ENCODE data around the gene SLC8A2. TPM values are rescaled to one million over a fixed set of nuclear protein-coding genes. Genes with fewer than 3 reads are reported as not detected.

SLC8A2 gene
- total RNA-seq, 1 donor from 2014 or later, result 0.26 TPM

GRCh38 chr19:47507924-47508553 lies 36.3 kb upstream of the SLC8A2 start:
- no peak for TF ChIP-seq CTCF (IDR thresholded peaks at IDR 0.05; ENCODE audit: insufficient read depth, low read length, severe bottlenecking)
- peaks cover 8% of the 10 kb centered on the region for H3K36me3 ChIP-seq (ENCODE audit: control insufficient read depth, insufficient read depth, low read length)
- FAIRE-seq (no peak), DNase-seq (ENCODE audit: low read depth) (no peak)
- no peaks in the 10 kb centered on the region for H3K27me3 ChIP-seq (ENCODE audit: control insufficient read depth, insufficient read depth, low read length)
- H3K4me3 ChIP-seq (ENCODE audit: low read depth, low read length), result no peak overlapping the region

GRCh38 chr19:47507012-47507411 lies 35.3 kb upstream of the SLC8A2 start:
- Histone ChIP-seq H3K4me3 (ENCODE audit: low read depth, low read length) (no peak overlapping the region), H3K36me3 (ENCODE audit: control insufficient read depth, insufficient read depth, low read length) (peaks cover 9% of the 10 kb centered on the region), H3K27me3 (ENCODE audit: control insufficient read depth, insufficient read depth, low read length) (no peaks in the 10 kb centered on the region)
- FAIRE-seq, result no peak
- no peak for TF ChIP-seq CTCF (IDR thresholded peaks at IDR 0.05; ENCODE audit: insufficient read depth, low read length, severe bottlenecking)
- DNase-seq (ENCODE audit: low read depth), result no peak

GRCh38 chr19:47506459-47506858 lies 34.8 kb upstream of the SLC8A2 start:
- FAIRE-seq (no peak), DNase-seq (ENCODE audit: low read depth) (no peak)
- Histone ChIP-seq H3K4me3 (ENCODE audit: low read depth, low read length) (no peak overlapping the region), H3K36me3 (ENCODE audit: control insufficient read depth, insufficient read depth, low read length) (peaks cover 11% of the 10 kb centered on the region), H3K27me3 (ENCODE audit: control insufficient read depth, insufficient read depth, low read length) (no peaks in the 10 kb centered on the region)
- no peak for TF ChIP-seq CTCF (IDR thresholded peaks at IDR 0.05; ENCODE audit: insufficient read depth, low read length, severe bottlenecking)

- Histone ChIP-seq H3K4me3 (ENCODE audit: low read depth, low read length) (no peak overlapping the region), H3K36me3 (ENCODE audit: control insufficient read depth, insufficient read depth, low read length) (peaks cover 15% of the 10 kb centered on the region), H3K27me3 (ENCODE audit: control insufficient read depth, insufficient read depth, low read length) (no peaks in the 10 kb centered on the region)
- no peak for TF ChIP-seq CTCF (IDR thresholded peaks at IDR 0.05; ENCODE audit: insufficient read depth, low read length, severe bottlenecking)
- DNase-seq (ENCODE audit: low read depth) (no peak), FAIRE-seq (no peak)
Measured at GRCh38 chr19:47505506-47505905, 33.8 kb upstream of the SLC8A2 start.

GRCh38 chr19:47503826-47504150 lies 32.1 kb upstream of the SLC8A2 start:
- H3K27me3 ChIP-seq (ENCODE audit: control insufficient read depth, insufficient read depth, low read length), result no peaks in the 10 kb centered on the region
- H3K4me3 ChIP-seq (ENCODE audit: low read depth, low read length), result no peak overlapping the region
- FAIRE-seq (no peak), DNase-seq (ENCODE audit: low read depth) (no peak)
- peaks cover 22% of the 10 kb centered on the region for H3K36me3 ChIP-seq (ENCODE audit: control insufficient read depth, insufficient read depth, low read length)
- no peak for TF ChIP-seq CTCF (IDR thresholded peaks at IDR 0.05; ENCODE audit: insufficient read depth, low read length, severe bottlenecking)
